Inferior parietal cortex (tissue), 1 donor: ENCODE data around the gene PC.

Experiments
- DNase-seq: peaks from one replicate; pipeline ENCODE4 v3.0.0-alpha.2; 2016; ENCODE audit errors: extremely low spot score

Gene PC

GRCh38 chr11:66910669-66911068 lies 47.5 kb downstream of the PC start:
- DNase-seq, result no peak

DNA sequence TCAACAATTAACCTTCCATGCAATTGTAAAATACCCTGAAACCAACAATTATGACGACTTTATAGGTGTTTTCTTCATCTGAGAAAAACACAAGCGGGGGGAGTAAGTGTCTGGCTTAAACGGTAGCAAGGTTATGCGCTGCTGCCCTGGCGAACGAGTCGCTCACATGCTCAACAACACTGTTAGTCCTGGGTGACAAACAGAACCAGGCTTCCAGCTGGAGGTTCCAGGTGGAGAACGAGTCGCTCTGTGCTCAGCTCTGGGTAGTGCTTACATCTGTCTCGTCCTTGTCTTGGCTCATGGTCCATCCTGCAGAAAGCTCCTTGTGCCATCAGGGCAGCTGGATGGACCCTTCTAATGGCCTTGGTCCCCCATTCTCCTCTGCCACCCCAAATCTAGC lies 48.2 kb downstream of the PC start:
- DNase-seq, result no peak

GRCh38 chr11:66909181-66909580 lies 49.0 kb downstream of the PC start:
- DNase-seq, result no peak

- no peak for DNase-seq
Measured at GRCh38 chr11:66907751-66908630, 50.2 kb downstream of the PC start.

- DNase-seq, result no peak
Measured at GRCh38 chr11:66906061-66906733, 52.0 kb downstream of the PC start.

DNA sequence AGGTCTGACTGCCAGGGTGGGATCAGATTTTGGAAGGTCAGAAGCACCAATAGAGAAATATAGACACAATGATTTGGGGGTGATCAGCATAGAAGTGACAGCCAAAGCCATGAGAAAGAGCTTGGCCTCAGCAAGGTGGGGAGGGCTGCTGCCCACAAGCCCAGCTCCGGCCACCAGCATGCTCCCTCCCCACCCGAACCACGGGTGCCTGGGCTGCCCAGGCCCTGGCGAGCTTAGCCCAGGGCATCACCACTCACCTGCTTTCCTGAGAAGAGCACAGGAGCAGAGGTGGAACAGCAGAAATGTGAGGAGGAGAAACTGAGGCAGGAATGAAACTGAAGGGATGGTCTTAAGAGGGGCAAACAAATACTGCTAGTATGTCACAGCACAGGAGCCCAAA lies 52.6 kb downstream of the PC start:
- DNase-seq, result no peak

DNA sequence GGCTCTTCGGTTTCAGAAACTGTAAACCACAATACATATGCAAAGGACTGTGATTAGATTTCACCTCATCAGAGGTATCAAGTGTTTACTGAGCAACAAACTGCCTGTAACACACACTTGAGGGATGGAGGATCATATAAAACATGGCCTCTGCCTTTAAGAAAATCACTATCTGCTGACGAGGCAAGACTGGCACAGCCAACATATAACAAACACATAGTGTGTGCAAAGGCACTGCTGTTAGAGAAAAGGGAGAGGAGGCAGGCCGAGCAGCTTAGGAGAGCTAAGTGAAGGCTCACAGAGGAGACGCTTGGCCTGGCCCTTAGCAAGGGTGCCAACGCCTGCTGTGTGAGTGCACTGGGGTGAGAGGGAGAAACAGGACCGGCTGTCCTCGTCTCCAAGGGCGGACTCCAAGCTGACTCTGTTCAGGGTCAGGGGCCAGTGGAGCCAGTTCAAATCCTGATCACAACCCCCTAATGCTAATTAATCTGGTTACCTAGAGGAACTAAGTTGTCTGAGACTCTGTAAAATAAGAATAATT lies 53.1 kb downstream of the PC start:
- no peak for DNase-seq

GRCh38 chr11:66904561-66904960 lies 53.6 kb downstream of the PC start:
- no peak for DNase-seq

DNA sequence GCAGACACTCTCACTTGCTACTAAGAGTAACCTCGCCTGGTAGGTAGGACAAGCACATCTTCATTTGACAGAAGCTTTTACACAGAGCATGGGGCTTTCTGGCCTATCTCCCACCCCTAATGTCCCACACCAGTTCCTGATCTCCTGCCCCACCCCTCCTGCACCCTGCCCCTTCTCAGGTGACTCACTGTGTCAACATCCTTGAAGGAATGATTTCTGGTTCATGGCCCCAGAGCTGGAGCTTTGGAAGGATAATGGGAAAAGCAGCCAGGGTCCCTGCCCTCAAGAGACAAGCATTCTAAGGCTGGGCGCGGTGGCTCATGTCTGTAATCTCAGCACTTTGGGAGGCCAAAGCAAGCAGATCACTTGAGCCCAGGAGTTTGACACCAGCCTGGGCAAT lies 54.1 kb downstream of the PC start:
- no peak for DNase-seq

DNA sequence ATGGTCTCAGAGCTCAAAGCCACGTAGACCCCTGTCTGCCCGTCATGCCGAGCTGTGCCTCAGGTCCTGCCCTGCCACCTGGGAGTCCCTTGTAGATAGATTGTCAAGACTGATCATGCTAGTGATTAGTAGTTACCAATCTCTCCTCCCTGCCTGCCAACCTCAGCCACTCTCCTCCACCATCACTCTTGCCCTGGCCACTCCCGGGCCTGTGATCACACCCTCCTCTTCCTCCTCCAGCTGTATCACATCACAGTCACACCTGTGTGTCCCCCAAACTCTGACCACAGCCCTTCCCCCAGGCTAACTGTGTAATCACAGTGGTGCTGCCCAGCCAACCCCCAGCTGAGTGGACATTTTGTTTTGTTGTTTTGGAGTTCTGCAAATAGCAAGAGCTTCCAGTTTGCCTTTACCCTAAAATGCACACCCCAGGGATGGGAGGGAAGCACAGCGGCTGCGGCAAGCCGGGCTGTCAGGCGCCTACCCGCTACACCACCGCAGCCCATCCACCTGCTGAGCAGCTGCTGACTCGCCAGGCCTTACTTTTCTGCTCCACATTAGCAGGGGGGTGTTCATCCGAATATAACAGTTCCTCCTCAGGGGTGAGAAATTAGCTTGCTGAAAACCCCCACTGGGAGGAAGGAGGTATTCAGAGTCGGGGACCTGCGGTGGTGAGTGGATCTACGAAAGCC lies 55.6 kb downstream of the PC start:
- no peak for DNase-seq

GRCh38 chr11:66901964-66902390 lies 56.2 kb downstream of the PC start:
- DNase-seq, result no peak

DNA sequence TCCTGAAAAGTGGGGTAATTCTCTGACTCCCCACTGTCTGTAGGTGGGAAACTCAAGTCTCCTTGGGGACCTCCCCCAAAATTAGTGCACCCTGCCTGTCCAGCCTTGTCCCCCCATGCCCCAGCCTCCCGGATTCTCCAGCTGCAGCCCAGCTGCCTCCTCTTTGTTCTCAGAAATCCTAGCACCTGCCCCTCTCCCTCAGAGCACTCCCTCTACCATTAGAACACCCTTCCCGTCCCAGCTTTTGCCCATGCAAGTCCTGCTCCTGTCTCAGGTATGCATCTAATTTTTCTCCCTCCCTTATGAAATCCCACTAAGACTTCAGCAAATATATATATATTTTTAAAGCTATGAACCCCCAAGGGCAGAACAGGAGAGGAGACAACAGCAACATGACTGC lies 64.0 kb downstream of the PC start:
- no peak for DNase-seq

GRCh38 chr11:66892911-66893310 lies 65.3 kb downstream of the PC start:
- DNase-seq, result no peak

DNA sequence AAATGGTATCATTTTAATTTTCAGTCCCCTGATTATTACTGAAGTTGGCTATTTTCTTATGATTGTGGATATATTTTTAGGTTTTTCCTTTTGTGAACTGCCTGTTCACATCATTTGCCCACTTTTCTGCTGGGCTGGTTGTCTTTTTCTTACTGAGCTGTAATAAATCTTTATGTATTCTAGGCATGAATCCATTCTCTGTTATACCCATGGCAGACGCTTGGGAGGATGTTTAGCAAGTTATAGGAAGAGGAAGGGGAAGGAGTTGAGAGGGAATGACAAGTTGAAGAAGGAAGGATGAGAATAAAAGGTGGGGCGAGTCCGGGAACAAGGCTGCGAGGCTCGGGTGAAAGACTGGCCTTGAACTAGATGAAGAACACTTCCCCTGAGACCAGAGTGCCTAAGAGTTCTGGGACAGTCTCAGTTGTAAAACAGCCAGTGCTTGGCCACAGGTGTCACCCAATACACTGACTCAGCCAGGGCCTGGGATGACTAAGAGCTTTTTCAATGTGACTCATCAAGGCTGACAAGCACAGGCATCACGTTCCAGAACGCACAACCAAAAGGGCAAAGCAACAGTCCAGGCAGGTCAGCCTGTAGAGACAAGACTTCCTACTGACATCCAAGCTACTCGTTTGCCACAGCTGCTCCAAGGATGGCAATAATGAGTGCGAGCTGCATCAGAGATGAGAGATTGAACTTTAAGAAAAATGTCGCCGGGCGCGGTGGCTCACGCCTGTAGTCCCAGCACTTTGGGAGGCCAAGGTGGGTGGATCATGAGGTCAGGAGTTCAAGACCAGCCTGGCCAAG lies 66.1 kb downstream of the PC start:
- peak; percentile 55 for DNase-seq

- no peak for DNase-seq
Measured at GRCh38 chr11:66889960-66890359, 68.2 kb downstream of the PC start.

DNA sequence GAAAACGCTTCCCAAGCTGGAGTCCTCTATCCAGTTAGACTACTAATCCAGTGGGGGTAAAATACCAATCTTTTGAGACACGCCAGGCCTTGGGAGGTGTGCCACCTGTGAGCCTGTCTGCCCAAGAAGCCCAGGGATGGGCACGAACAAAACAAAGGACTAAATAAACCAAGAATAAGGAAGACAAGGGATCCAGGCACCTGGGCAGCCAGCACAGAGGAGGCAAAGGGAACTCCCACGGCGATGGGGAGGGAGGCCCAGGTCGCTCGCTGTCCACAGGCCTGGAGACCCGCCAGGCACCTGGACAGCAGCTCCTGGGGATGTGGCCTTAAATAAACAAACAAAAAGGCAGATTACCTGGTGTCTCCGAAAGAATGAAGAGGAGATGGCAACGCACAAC lies 69.9 kb downstream of the PC start:
- no peak for DNase-seq

- DNase-seq, result no peak
Measured at GRCh38 chr11:66887526-66887925, 70.7 kb downstream of the PC start.

DNA sequence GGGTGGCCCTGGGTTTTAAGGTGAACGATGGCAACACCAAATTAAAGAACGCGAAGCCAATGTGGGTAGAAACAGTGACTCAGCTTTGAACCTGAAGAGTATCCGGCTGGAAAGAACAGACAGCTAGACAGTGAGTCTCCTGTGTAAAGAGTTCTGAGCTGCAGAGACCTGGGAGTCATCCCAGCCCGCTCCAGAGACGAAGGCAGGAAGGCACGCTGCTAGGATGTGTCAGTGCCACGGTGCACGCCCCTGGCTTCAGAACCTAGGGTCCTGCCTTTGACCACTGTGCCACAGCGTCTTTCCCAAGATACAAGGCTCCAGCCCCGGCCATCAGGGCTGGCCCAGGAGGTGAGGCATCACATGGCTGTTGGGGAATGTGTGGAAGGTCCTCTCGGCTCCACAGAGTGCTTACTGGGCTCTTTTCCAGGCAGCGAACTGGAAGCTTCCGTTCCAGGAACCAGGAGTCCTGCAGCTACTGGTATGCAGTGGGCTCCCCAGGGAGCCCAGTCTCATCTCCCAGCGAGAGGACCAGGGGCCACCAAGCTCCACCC lies 71.4 kb downstream of the PC start:
- no peak for DNase-seq

DNA sequence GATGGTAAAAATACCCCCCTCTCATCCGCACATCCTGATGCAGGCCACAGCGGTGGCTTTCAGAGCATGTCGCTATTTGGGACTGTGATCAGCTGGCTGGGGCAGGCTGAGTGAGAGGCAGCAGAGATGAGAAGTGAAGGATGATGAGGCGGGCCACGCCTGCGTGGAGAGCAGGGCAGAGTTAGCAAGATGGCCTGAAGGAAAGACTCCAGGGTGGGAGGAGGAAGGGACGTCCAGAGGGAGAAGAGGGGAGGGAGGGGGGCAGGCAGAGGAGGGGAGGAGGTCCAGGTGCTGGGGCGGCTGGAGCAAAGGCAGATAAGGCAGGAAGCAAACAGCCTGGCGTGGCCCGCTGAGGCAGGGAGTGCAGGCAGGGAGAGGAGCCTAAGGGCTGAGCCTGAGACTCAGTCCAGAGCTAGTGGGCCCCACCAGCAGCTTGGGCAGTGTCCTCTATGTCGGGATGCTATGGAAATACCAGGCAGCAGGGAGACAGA lies 72.2 kb downstream of the PC start:
- no peak for DNase-seq

DNA sequence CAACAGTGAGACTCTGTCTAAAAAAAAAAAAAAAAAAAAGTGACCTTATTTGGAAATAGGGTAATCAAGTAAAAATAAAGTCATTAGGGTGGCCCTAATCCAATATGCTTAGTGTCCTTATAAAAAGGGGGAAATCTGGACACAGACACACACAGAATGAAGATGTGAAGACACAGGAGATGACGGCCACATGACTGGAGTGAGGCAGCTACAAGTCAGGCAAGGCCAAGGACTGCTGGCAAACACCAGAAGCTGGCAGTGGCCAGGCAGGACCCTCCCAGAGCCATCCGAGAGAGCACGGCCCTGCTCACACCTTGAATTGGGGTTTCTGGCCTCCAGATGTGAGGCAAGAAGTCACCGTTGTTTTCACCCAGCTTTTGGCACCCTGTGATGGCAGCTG lies 72.7 kb downstream of the PC start:
- DNase-seq, result no peak

GRCh38 chr11:66884443-66884842 lies 73.7 kb downstream of the PC start:
- DNase-seq, result no peak
